ENCODE measurements around the gene SPATA20. TPM values are rescaled to one million over a fixed set of nuclear protein-coding genes. Genes with fewer than 3 reads are reported as not detected.
A peak's percentile ranks its signal among the peaks of the same experiment; 100 is the strongest.

The SPATA20 gene
- total RNA-seq, 3 donors from 2014 or later = 54.3 to 95.3 (median 65.4) TPM

DNA sequence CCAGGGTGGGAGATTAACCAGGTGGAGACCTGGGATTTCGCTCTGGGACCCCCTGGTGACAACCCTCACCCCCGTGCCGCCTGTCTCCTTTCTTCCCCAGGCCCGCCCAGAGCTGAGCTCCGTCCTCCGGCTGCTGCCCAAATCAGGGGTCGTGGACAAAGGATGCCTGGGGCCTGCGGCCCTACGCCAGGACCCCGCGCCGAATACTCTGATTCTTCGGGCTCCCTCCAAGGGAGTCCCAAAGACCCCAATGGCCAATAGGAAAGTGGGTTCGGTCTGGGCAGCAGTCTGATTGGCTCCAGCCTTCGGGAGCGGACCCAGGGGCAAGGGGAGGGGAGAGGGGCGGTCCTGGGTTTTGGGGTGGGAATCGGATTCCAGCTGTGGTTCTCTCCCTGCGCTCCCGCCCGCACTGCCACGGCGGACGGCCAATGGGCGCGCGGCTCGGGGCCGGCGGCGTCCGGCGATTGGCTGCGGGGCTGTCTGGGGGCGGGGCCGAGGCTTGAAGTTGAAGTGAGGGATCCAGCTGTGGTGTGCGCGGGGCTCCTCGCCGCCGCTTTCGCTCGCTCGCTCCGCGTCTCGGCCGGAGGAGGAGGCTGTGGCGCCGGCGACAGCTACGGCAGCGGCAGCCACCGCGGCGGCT is 13.3 kb downstream of the SPATA20 start, which contains the start of gene CACNA1G:
CACNA1G (plus strand) TSS at position 531 of the 640 bp plus-strand sequence. CDS start 745 bp downstream, outside the sequence.
- TF ChIP-seq, protein P1, sequence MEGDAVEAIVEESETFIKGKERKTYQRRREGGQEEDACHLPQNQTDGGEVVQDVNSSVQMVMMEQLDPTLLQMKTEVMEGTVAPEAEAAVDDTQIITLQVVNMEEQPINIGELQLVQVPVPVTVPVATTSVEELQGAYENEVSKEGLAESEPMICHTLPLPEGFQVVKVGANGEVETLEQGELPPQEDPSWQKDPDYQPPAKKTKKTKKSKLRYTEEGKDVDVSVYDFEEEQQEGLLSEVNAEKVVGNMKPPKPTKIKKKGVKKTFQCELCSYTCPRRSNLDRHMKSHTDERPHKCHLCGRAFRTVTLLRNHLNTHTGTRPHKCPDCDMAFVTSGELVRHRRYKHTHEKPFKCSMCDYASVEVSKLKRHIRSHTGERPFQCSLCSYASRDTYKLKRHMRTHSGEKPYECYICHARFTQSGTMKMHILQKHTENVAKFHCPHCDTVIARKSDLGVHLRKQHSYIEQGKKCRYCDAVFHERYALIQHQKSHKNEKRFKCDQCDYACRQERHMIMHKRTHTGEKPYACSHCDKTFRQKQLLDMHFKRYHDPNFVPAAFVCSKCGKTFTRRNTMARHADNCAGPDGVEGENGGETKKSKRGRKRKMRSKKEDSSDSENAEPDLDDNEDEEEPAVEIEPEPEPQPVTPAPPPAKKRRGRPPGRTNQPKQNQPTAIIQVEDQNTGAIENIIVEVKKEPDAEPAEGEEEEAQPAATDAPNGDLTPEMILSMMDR (IDR thresholded peaks at IDR 0.05) = no peak
- peak; percentile 91 for ATAC-seq
- H3K4me1 ChIP-seq (ENCODE audit: low read depth) = peaks cover 30% of the 10 kb centered on the region
- DNase-seq = peak; percentile 89 to 94 (median 90)
- no peaks in the 10 kb centered on the region for H3K9me3 ChIP-seq
- no peak within 1 kb of the TSS for H3K4me3 ChIP-seq
- no peaks in the 10 kb centered on the region for H3K36me3 ChIP-seq (ENCODE audit: low read depth)
- intact Hi-C loops (cut with DNase I, micrococcal nuclease) = no loop called here

DNA sequence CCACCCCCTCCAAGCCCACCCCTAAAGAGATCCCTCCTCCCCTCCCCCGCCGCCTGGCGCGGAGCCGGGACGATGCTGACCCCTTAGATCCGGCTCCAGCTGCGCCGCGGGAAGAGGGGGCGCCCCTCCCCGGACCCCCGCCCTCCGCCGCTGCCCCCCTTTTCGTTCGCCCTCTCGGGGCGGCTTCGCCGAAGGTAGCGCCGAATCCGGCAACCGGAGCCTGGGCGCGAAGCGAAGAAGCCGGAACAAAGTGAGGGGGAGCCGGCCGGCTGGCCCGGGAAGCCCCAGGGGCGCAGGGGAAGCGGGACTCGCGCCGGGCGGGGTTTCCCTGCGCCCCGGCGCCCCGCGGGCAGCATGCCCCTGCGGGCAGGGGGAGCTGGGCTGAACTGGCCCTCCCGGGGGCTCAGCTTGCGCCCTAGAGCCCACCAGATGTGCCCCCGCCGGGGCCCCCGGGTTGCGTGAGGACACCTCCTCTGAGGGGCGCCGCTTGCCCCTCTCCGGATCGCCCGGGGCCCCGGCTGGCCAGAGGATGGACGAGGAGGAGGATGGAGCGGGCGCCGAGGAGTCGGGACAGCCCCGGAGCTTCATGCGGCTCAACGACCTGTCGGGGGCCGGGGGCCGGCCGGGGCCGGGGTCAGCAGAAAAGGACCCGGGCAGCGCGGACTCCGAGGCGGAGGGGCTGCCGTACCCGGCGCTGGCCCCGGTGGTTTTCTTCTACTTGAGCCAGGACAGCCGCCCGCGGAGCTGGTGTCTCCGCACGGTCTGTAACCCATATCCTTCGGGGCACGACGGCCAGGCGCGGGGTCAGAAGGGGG is 14.2 kb downstream of the SPATA20 start:
- Histone ChIP-seq H3K4me1 (ENCODE audit: low read depth) (peaks cover 30% of the 10 kb centered on the region), H3K36me3 (ENCODE audit: low read depth) (no peaks in the 10 kb centered on the region), H3K9me3 (no peaks in the 10 kb centered on the region), H3K4me3 (no peak overlapping the region)
- ATAC-seq (no peak), DNase-seq (no peak)
- intact Hi-C loops (cut with DNase I, micrococcal nuclease) = no loop called here
- TF ChIP-seq, protein P1 (IDR thresholded peaks at IDR 0.05) = no peak

DNA sequence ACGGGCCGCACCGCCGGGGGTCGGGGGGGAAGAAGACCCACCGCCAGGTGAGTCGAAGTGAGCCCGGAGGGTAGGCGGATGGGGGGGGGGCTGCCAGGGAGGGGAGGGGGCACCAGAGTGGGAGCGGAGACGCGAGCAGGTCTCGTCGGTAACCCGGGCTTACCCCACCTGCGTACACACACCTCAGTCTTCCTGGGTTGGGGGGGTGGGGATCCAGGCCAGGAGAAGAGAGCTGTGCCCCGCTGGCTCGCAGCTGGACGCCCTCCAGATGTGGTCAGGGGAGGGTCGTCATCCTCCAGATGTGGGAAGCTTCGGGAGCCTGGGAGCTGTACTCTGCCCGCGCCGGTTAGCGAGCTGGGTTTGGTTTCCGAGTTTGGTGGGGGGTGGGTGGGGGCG is 14.8 kb downstream of the SPATA20 start:
- ATAC-seq = no peak
- intact Hi-C loops (cut with DNase I, micrococcal nuclease) = no loop called here
- Histone ChIP-seq H3K4me3 (no peak overlapping the region), H3K36me3 (ENCODE audit: low read depth) (no peaks in the 10 kb centered on the region), H3K9me3 (no peaks in the 10 kb centered on the region), H3K4me1 (ENCODE audit: low read depth) (peaks cover 30% of the 10 kb centered on the region)
- DNase-seq = no peak
- TF ChIP-seq, protein P1 (IDR thresholded peaks at IDR 0.05) = no peak

DNA sequence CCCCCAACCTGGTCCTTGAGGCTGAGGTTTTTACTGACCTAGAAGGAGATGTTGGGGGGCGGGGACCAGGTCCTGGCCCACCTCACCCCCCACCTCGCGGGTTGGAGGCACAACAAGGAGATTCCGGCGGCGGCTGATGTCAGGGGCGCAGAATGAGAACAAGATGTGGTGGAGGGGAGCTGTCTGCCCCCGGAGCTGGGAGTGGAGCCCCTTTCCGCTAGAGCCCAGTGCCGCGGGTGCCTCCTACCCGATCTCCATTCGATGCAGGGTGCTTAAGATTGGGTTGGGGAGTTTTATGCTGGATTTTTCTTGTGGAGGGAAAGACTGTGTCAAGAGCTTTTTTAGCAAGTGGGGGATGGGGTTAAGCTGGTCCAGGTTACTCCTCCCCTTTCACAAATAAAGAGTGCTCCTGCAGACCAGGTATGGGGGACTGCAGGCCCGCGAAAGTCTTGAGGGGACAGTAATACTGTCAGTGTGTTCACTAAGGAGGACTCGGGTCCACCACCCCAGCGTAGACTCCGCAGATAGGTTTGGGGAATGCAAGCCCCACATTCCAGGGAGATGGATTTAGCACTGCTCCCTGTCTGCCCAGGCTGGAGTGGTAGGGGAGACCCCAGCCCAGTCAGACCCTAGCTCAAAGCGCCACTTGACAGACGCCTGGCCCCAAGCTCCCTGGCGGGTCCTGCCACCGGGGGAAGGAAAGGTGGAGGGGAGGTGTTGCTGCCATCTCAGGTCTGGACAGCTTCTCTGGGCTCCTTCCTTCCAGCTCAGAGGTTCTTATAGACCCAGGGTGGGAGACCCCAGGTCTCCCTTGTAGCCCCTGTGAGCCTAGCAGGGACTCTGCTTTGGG is 15.5 kb downstream of the SPATA20 start:
- intact Hi-C loops (cut with DNase I, micrococcal nuclease) = no loop called here
- H3K4me3 ChIP-seq = no peak overlapping the region
- ATAC-seq (no peak), DNase-seq (no peak)
- TF ChIP-seq, protein P1 (IDR thresholded peaks at IDR 0.05) = no peak
- no peaks in the 10 kb centered on the region for H3K9me3 ChIP-seq
- H3K4me1 ChIP-seq (ENCODE audit: low read depth) = peaks cover 28% of the 10 kb centered on the region
- no peaks in the 10 kb centered on the region for H3K36me3 ChIP-seq (ENCODE audit: low read depth)

DNA sequence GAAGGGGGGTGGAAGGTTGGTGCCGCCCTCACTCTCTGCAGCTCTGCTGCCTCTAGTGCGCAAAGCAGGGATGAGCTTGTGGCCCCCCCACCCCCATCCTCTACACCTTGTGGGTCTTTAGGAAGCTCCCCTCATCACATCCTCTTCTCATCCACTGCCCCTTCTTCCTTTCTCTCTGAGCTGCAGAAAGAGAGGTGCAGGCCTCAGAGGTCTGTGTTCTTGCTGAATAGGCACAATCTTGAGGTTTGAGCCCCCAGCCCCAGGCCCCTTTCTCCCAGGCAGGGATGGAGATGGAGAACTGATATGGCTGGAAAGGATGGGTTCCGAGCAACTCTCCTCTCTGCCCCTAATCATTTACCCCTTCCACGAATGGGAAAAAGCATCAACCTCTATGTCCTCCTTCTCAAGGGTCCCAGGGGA is 16.1 kb downstream of the SPATA20 start:
- Histone ChIP-seq H3K4me3 (no peak overlapping the region), H3K9me3 (no peaks in the 10 kb centered on the region), H3K4me1 (ENCODE audit: low read depth) (peaks cover 28% of the 10 kb centered on the region), H3K36me3 (ENCODE audit: low read depth) (no peaks in the 10 kb centered on the region)
- intact Hi-C loops (cut with DNase I, micrococcal nuclease) = no loop called here
- TF ChIP-seq, protein P1 (IDR thresholded peaks at IDR 0.05) = no peak
- no peak for DNase-seq
- no peak for ATAC-seq
